ENCODE results near the gene CYB5B.

DNA sequence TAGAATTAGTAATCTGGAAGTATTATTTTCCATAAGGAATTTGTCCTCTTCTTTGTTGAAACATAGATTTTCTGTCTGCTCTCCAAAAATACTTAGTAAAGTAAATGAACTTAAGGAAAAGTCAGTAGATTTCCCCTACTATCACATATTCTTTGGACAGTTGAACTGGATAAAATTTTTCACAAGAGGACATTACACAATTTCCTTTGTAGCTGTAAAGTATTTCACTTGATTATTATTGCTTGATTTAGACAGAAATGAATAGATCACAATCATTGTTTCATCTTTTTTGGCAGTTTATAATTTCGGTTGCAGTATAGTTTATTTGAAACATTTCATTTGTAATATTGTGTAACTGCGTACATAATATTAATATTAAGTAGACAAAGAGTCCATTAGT is 12.5 kb downstream of the CYB5B start:
- TF ChIP-seq, protein P1, sequence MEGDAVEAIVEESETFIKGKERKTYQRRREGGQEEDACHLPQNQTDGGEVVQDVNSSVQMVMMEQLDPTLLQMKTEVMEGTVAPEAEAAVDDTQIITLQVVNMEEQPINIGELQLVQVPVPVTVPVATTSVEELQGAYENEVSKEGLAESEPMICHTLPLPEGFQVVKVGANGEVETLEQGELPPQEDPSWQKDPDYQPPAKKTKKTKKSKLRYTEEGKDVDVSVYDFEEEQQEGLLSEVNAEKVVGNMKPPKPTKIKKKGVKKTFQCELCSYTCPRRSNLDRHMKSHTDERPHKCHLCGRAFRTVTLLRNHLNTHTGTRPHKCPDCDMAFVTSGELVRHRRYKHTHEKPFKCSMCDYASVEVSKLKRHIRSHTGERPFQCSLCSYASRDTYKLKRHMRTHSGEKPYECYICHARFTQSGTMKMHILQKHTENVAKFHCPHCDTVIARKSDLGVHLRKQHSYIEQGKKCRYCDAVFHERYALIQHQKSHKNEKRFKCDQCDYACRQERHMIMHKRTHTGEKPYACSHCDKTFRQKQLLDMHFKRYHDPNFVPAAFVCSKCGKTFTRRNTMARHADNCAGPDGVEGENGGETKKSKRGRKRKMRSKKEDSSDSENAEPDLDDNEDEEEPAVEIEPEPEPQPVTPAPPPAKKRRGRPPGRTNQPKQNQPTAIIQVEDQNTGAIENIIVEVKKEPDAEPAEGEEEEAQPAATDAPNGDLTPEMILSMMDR (IDR thresholded peaks at IDR 0.05) = no peak
- TF ChIP-seq POLR2A (IDR thresholded peaks at IDR 0.05) = no peak
